Prostate gland (tissue), 2 donors: ENCODE data around the gene KLHL29. TPM values are rescaled to one million over a fixed set of nuclear protein-coding genes. Genes with fewer than 3 reads are reported as not detected.

ENCODE experiments used
- DNase-seq: peaks from one replicate; pipeline ENCODE4 v3.0.0-alpha.2; 2019; ENCODE audit warnings: low spot score
- H3K27ac ChIP-seq, 2 donors: fragments of 200-600 bp; sonication (generic); 2 replicates each; pipeline ENCODE4 v1.5.1; 2017 to 2019
- H3K27me3 ChIP-seq: fragments of 200-600 bp; sonication (generic); replicated peaks from 2 replicates; pipeline ENCODE4 v1.5.1; 2019; ENCODE audit not compliant: insufficient read depth
- H3K36me3 ChIP-seq, 2 donors: fragments of 200-600 bp; sonication (generic); 1 replicate in 1 of 2; 2 replicates in 1 of 2; pipeline versions ENCODE4 v1.5.1 to v1.8.1; 2017 to 2019
- H3K4me1 ChIP-seq: fragments of 200-600 bp; sonication (generic); replicated peaks from 2 replicates; pipeline ENCODE4 v1.5.1; 2019
- H3K4me3 ChIP-seq, 2 donors: fragments of 200-600 bp; sonication (generic); 2 replicates each; pipeline ENCODE4 v1.5.1; 2017 to 2019
- H3K9me3 ChIP-seq: fragments of 200-600 bp; sonication (generic); 2 replicates; pipeline ENCODE4 v1.5.1; 2017
- POLR2A ChIP-seq: fragments of 450-650 bp; IDR thresholded peaks from one replicate; pipeline ENCODE4 v1.6.1; 2016; ENCODE audit warnings: antibody characterized with exemption, mild to moderate bottlenecking
- POLR2AphosphoS5 ChIP-seq: sonication (generic); formaldehyde crosslinking; IDR thresholded peaks from one replicate; pipeline ENCODE4 v1.6.1; 2017; ENCODE audit warnings: antibody characterized with exemption
- WGBS: methylation state at CpG from one replicate; pipeline ENCODE4 v1.1.5; 2018; 5-methylcytosine and 5-hydroxymethylcytosine counted together
- intact Hi-C: fragments of 100-400 bp; cut with DNase I; formaldehyde crosslinking; loops from one replicate; pipeline ENCODE4 v1.14.2; 2022
- total RNA-seq, 2 donors: library from RNA; depleted of rRNA; stranded (reverse); fragments of >200 nt; gene quantifications; one replicate each; pipeline ENCODE4 v1.1.0, GENCODE V29; 2016
- TF ChIP-seq, protein P1 (sequence below), 4 experiments: fragments of 200-600 bp in 2 of 4; fragments of 450-650 bp in 2 of 4; sonication (generic) in 2 of 4; IDR thresholded peaks; 1 replicate in 3 of 4; 2 replicates in 1 of 4; pipeline ENCODE4 v1.5.1; 2016 to 2019; ENCODE audit warnings: antibody characterized with exemption in 4 of 4, mild to moderate bottlenecking in 2 of 4, moderate library complexity in 2 of 4

KLHL29 gene
- total RNA-seq, 2 donors from 2014 or later = 23.3 to 24.8 TPM

DNA sequence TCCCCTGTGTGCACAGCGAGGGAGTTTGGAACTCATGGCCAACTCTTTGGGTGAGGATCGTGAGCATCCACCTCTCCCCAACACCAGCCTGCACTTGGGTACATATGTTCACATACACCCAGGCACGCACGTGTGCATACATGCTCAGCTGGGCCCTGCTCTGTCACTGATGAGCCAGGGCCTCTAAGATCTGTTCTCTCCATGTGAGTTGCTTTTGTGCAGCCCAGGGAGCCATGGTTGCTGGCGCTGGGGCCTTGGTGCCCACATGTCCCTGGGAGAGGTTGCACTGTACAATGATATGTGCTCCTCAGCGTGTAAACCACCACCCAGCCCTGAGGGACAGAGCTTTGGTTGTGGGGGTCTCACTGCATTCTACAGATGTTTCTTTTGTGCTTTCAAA, 44.1 kb downstream of the KLHL29 start:
- no peak overlapping the region for H3K27ac ChIP-seq
- no peak for DNase-seq
- WGBS = 97% methylated on average over 6 of the region's 6 CpGs
- no peaks in the 10 kb centered on the region for H3K9me3 ChIP-seq
- H3K4me1 ChIP-seq = no peaks in the 10 kb centered on the region
- intact Hi-C loops = no loop called here
- no peak for TF ChIP-seq POLR2AphosphoS5
- TF ChIP-seq, protein P1, sequence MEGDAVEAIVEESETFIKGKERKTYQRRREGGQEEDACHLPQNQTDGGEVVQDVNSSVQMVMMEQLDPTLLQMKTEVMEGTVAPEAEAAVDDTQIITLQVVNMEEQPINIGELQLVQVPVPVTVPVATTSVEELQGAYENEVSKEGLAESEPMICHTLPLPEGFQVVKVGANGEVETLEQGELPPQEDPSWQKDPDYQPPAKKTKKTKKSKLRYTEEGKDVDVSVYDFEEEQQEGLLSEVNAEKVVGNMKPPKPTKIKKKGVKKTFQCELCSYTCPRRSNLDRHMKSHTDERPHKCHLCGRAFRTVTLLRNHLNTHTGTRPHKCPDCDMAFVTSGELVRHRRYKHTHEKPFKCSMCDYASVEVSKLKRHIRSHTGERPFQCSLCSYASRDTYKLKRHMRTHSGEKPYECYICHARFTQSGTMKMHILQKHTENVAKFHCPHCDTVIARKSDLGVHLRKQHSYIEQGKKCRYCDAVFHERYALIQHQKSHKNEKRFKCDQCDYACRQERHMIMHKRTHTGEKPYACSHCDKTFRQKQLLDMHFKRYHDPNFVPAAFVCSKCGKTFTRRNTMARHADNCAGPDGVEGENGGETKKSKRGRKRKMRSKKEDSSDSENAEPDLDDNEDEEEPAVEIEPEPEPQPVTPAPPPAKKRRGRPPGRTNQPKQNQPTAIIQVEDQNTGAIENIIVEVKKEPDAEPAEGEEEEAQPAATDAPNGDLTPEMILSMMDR (IDR thresholded peaks at IDR 0.05) = no peak
- no peak for TF ChIP-seq POLR2A
- H3K4me3 ChIP-seq = no peak overlapping the region
- H3K27me3 ChIP-seq = no peaks in the 10 kb centered on the region
- H3K36me3 ChIP-seq = no peaks in the 10 kb centered on the region

DNA sequence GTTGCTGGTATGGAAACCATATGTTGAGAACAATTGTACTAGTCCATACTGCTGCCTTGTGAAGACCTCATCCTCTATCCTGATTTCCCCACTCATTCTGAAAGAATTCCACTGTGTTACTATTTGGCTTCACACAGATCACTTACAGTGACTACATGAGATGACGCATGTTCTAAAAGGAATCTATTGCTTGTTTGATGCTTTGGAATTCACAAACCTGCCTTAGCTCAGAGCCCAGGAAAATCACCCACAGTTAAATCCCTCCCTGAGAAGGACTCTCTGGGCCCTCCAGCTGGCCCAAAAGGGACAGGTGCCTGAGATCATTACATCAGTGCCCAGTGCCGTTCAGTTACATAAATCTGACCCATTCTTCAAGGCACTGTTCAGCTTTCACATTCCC, 45.3 kb downstream of the KLHL29 start:
- H3K4me1 ChIP-seq = no peaks in the 10 kb centered on the region
- no peak for DNase-seq
- TF ChIP-seq, protein P1 (IDR thresholded peaks at IDR 0.05) = no peak
- TF ChIP-seq POLR2AphosphoS5 = no peak
- no peak for TF ChIP-seq POLR2A
- 95% methylated on average over 2 of the region's 2 CpGs for WGBS
- H3K4me3 ChIP-seq = no peak overlapping the region
- intact Hi-C loops = no loop called here
- H3K27ac ChIP-seq = no peak overlapping the region
- no peaks in the 10 kb centered on the region for H3K9me3 ChIP-seq
- H3K36me3 ChIP-seq = no peaks in the 10 kb centered on the region
- H3K27me3 ChIP-seq = no peaks in the 10 kb centered on the region

- intact Hi-C loops = no loop called here
- Histone ChIP-seq H3K36me3 (no peaks in the 10 kb centered on the region), H3K4me1 (no peaks in the 10 kb centered on the region), H3K4me3 (no peak overlapping the region), H3K27ac (no peak overlapping the region), H3K9me3 (no peaks in the 10 kb centered on the region), H3K27me3 (no peaks in the 10 kb centered on the region)
- 83% methylated on average over 3 of the region's 3 CpGs for WGBS
- no peak for DNase-seq
- TF ChIP-seq, protein P1 (IDR thresholded peaks at IDR 0.05) = no peak
- no peak for TF ChIP-seq POLR2AphosphoS5
- no peak for TF ChIP-seq POLR2A
These were observed 47.6 kb downstream of the KLHL29 start for GRCh38 chr2:23432531-23432930.

- WGBS = 91% methylated on average over 6 of the region's 6 CpGs
- H3K36me3 ChIP-seq = no peaks in the 10 kb centered on the region
- no peaks in the 10 kb centered on the region for H3K27me3 ChIP-seq
- H3K27ac ChIP-seq = no peak overlapping the region
- no peak for DNase-seq
- no peak overlapping the region for H3K4me3 ChIP-seq
- TF ChIP-seq POLR2A (no peak), POLR2AphosphoS5 (no peak)
- TF ChIP-seq, protein P1 (IDR thresholded peaks at IDR 0.05) = no peak
- no peaks in the 10 kb centered on the region for H3K4me1 ChIP-seq
- no peaks in the 10 kb centered on the region for H3K9me3 ChIP-seq
- intact Hi-C loops = no loop called here
These were observed 48.3 kb downstream of the KLHL29 start for GRCh38 chr2:23433282-23433681.

DNA sequence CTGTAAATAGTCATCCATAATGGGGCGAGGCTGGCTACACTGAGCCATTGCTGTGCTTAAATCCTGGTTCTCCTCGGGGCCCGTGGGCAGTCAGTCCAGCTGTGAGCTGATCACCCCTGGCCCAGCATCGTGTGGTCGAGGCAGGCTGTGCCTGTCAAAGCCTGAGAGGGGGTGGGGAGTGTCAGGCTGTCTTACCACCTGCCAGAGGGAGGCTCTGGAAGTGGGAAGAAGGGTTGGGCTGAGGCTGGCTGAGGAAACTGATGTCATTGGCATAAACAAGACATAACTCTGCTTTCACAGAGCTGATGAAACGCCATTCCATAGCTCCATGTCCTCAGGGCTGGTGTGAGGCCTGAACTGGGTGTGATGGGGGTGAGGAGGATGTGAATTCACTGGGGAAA, 49.7 kb downstream of the KLHL29 start:
- Histone ChIP-seq H3K36me3 (no peaks in the 10 kb centered on the region), H3K27ac (no peak overlapping the region), H3K27me3 (no peaks in the 10 kb centered on the region), H3K4me3 (no peak overlapping the region), H3K4me1 (no peaks in the 10 kb centered on the region), H3K9me3 (no peaks in the 10 kb centered on the region)
- intact Hi-C loops = no loop called here
- 60% methylated on average over 6 of the region's 6 CpGs for WGBS
- TF ChIP-seq POLR2A = no peak
- TF ChIP-seq, protein P1 (IDR thresholded peaks at IDR 0.05) = no peak
- TF ChIP-seq POLR2AphosphoS5 = no peak
- no peak for DNase-seq
